Astrocyte (in vitro differentiated cells and primary cell): ENCODE results near the gene ZNF467.

Experiments used
- CTCF ChIP-seq: IDR thresholded peaks from 2 replicates; pipeline ENCODE4 v1.5.1; 2011; ENCODE audit warnings: low read depth, mild to moderate bottlenecking, inconsistent platforms, low read length, moderate library complexity; ENCODE audit not compliant: insufficient read depth
- EZH2 ChIP-seq: IDR thresholded peaks from 2 replicates; pipeline ENCODE4 v1.6.1; 2012; ENCODE audit warnings: mild to moderate bottlenecking, low read length, inconsistent platforms; ENCODE audit not compliant: insufficient read depth

GRCh38 chr7:149735181-149735602 is 38.2 kb downstream of the ZNF467 start:
- TF ChIP-seq CTCF (no peak), EZH2 (no peak)
